ENCODE results near the gene PKP1.

PKP1 gene

DNA sequence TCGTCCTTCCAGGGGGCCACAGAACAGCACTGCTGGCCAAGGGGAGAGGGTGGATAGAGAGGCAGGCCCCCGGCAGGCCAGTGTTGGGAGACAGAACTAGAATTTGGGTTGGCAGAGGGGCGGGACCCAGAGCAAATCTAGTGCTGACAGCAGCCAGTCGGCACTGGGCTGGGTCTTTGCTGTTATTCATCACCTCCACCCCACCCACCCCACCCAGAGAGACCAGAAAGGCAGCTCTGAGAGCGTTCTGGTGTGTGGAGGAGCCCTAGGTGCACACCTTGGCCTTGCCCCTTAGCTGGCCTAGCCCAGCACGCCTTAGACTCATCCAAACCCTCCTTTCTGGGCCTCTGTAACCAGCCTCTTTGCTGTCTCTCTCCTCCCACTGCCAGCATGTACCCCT is 6.4 kb upstream of the PKP1 start:
- WGBS, 2 donors (ENCODE audit: extremely low coverage in 2 of 2, insufficient read length in 2 of 2, insufficient replicate concordance in 1 of 2) = no CpG with 5 or more reads among the region's 6 CpGs

DNA sequence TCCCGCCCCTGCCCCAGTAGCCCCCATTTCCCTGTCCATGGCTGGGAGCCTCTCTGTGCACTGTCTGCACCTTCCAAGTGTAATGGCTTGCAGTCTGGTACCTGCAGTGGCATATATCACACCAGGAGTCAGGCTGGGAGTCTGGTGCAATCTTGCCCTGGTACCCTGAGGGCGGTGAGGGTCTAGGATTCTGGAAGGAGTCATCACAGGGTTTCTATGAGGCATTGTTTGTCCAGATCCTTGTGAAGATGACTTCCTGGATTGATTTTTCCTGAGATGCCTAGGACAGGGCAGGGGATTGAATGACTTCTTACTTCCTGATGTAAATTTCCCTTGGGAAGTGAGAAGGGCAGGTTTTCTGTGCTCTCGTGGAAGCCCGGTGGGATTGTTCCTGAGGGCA is 5.9 kb upstream of the PKP1 start:
- H2AK5ac ChIP-seq (ENCODE audit: low read depth, low read length) = no peak overlapping the region
- no peak overlapping the region for H2BK15ac ChIP-seq (ENCODE audit: low read length)
- no peak overlapping the region for H2BK120ac ChIP-seq (ENCODE audit: low read depth, low read length)
- no peak for DNase-seq (ENCODE audit: low spot score)
- H4K91ac ChIP-seq (ENCODE audit: low read depth, low read length, poor library complexity) = no peak overlapping the region
- no peak overlapping the region for H2BK12ac ChIP-seq (ENCODE audit: low read length)
- no peak overlapping the region for H3K9ac ChIP-seq (ENCODE audit: low read depth, low read length, poor library complexity)
- no CpG with 5 or more reads among the region's 4 CpGs for WGBS, 2 donors (ENCODE audit: extremely low coverage in 2 of 2, insufficient read length in 2 of 2, insufficient replicate concordance in 1 of 2)
- H3K79me1 ChIP-seq (ENCODE audit: low read depth, low read length) = peaks cover 2% of the 10 kb centered on the region
- H3K23ac ChIP-seq (ENCODE audit: low read depth, low read length, poor library complexity) = no peak overlapping the region
- peaks cover 0 to 46% (median 0%) of the 10 kb centered on the region in 3 experiments for H3K27me3 ChIP-seq (ENCODE audit: control insufficient read depth in 3 of 3, insufficient read depth in 3 of 3, low read depth in 1 of 3, low read length in 3 of 3)
- no peak overlapping the region for H4K8ac ChIP-seq (ENCODE audit: low read depth, low read length)
- peaks cover 0 to 2% of the 10 kb centered on the region in 2 donors for H3K4me1 ChIP-seq (ENCODE audit: control insufficient read depth in 2 of 2, insufficient read depth in 1 of 2, low read depth in 1 of 2, low read length in 2 of 2)
- H3K14ac ChIP-seq (ENCODE audit: low read length) = no peak overlapping the region
- no peaks in the 10 kb centered on the region for H3K9me3 ChIP-seq (replicated peaks in 1 of 2; ENCODE audit: control insufficient read depth in 2 of 2, insufficient read depth in 1 of 2, low read depth in 1 of 2, low read length in 2 of 2)
- H3K36me3 ChIP-seq (replicated peaks in 1 of 2; ENCODE audit: control insufficient read depth in 2 of 2, insufficient read depth in 2 of 2, low read length in 2 of 2) = no peaks in the 10 kb centered on the region
- H3K4me3 ChIP-seq (ENCODE audit: low read length in 2 of 2) = peak overlapping the region in 1 of 2 donors; percentile 25
- peak overlapping the region; percentile 45 for H3K18ac ChIP-seq (ENCODE audit: low read length)
- no peak overlapping the region for H2BK5ac ChIP-seq (ENCODE audit: low read length)
- H3K4ac ChIP-seq (ENCODE audit: low read length) = no peak overlapping the region
- no peak overlapping the region for H3K4me2 ChIP-seq (ENCODE audit: insufficient read depth, low read length, poor library complexity, severe bottlenecking)
- no peak overlapping the region for H2AFZ ChIP-seq (ENCODE audit: low read length)
- no peak overlapping the region for H3K27ac ChIP-seq (replicated peaks; ENCODE audit: low read length)

More for the DNA sequence above, 6.4 kb upstream of the PKP1 start:
- no peak overlapping the region for H3K18ac ChIP-seq (ENCODE audit: low read length)
- no peak overlapping the region for H3K14ac ChIP-seq (ENCODE audit: low read length)
- H2BK15ac ChIP-seq (ENCODE audit: low read length) = peak overlapping the region; percentile 27
- no peak overlapping the region for H2BK5ac ChIP-seq (ENCODE audit: low read length)
- no peak overlapping the region for H3K4me3 ChIP-seq (ENCODE audit: low read length in 2 of 2)
- no peak overlapping the region for H2BK120ac ChIP-seq (ENCODE audit: low read depth, low read length)
- H3K9ac ChIP-seq (ENCODE audit: low read depth, low read length, poor library complexity) = no peak overlapping the region
- H3K27me3 ChIP-seq (ENCODE audit: control insufficient read depth in 3 of 3, insufficient read depth in 3 of 3, low read depth in 1 of 3, low read length in 3 of 3) = peaks cover 0 to 41% (median 0%) of the 10 kb centered on the region in 3 experiments
- H4K8ac ChIP-seq (ENCODE audit: low read depth, low read length) = no peak overlapping the region
- H3K79me1 ChIP-seq (ENCODE audit: low read depth, low read length) = peaks cover 2% of the 10 kb centered on the region
- H2BK12ac ChIP-seq (ENCODE audit: low read length) = no peak overlapping the region
- H4K91ac ChIP-seq (ENCODE audit: low read depth, low read length, poor library complexity) = no peak overlapping the region
- DNase-seq (ENCODE audit: low spot score) = no peak
- no peak overlapping the region for H3K23ac ChIP-seq (ENCODE audit: low read depth, low read length, poor library complexity)
- H3K4ac ChIP-seq (ENCODE audit: low read length) = no peak overlapping the region
- no peaks in the 10 kb centered on the region for H3K36me3 ChIP-seq (replicated peaks in 1 of 2; ENCODE audit: control insufficient read depth in 2 of 2, insufficient read depth in 2 of 2, low read length in 2 of 2)
- H2AK5ac ChIP-seq (ENCODE audit: low read depth, low read length) = no peak overlapping the region
- H2AFZ ChIP-seq (ENCODE audit: low read length) = no peak overlapping the region
- H3K4me2 ChIP-seq (ENCODE audit: insufficient read depth, low read length, poor library complexity, severe bottlenecking) = no peak overlapping the region
- H3K9me3 ChIP-seq (replicated peaks in 1 of 2; ENCODE audit: control insufficient read depth in 2 of 2, insufficient read depth in 1 of 2, low read depth in 1 of 2, low read length in 2 of 2) = no peaks in the 10 kb centered on the region
- H3K4me1 ChIP-seq (ENCODE audit: control insufficient read depth in 2 of 2, insufficient read depth in 1 of 2, low read depth in 1 of 2, low read length in 2 of 2) = peaks cover 0 to 2% of the 10 kb centered on the region in 2 donors
- H3K27ac ChIP-seq (replicated peaks; ENCODE audit: low read length) = no peak overlapping the region

DNA sequence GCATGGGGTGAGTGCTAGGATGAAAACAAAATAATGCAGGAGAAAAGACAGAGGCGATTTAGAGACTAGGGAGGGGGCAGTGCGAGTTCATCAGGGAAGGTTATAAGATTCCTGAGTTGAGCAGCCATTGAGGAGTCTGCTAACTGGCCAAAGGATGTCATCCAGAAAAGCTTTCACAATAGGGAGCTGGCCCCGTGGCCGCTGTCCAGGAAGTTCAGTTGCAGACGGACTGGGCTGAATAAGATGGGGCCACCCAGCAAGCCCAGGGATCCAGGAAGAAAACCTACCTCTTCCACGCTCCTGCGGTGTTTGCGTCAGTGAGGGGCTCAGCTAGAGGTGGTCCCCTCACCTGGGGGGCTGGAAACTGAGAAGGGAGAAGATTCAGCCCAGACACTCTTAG is 4.0 kb upstream of the PKP1 start:
- no CpG with 5 or more reads among the region's 8 CpGs for WGBS, 2 donors (ENCODE audit: extremely low coverage in 2 of 2, insufficient read length in 2 of 2, insufficient replicate concordance in 1 of 2)
- Histone ChIP-seq H2AFZ (ENCODE audit: low read length) (no peak overlapping the region), H3K79me1 (ENCODE audit: low read depth, low read length) (peaks cover 1% of the 10 kb centered on the region), H3K27me3 (ENCODE audit: control insufficient read depth in 3 of 3, insufficient read depth in 3 of 3, low read depth in 1 of 3, low read length in 3 of 3) (peaks cover 7 to 54% (median 17%) of the 10 kb centered on the region in 3 experiments), H3K4me3 (ENCODE audit: low read length in 2 of 2) (no peak overlapping the region), H3K4ac (ENCODE audit: low read length) (no peak overlapping the region), H2BK15ac (ENCODE audit: low read length) (no peak overlapping the region), H3K27ac (replicated peaks; ENCODE audit: low read length) (no peak overlapping the region), H2BK120ac (ENCODE audit: low read depth, low read length) (no peak overlapping the region), H3K18ac (ENCODE audit: low read length) (no peak overlapping the region), H2BK5ac (ENCODE audit: low read length) (no peak overlapping the region), H3K4me1 (ENCODE audit: control insufficient read depth in 2 of 2, insufficient read depth in 1 of 2, low read depth in 1 of 2, low read length in 2 of 2) (peaks cover 0 to 3% of the 10 kb centered on the region in 2 donors), H3K9me3 (replicated peaks in 1 of 2; ENCODE audit: control insufficient read depth in 2 of 2, insufficient read depth in 1 of 2, low read depth in 1 of 2, low read length in 2 of 2) (peaks cover 0 to 2% of the 10 kb centered on the region in 2 donors), H3K9ac (ENCODE audit: low read depth, low read length, poor library complexity) (no peak overlapping the region), H2BK12ac (ENCODE audit: low read length) (no peak overlapping the region), H4K91ac (ENCODE audit: low read depth, low read length, poor library complexity) (no peak overlapping the region), H3K36me3 (replicated peaks in 1 of 2; ENCODE audit: control insufficient read depth in 2 of 2, insufficient read depth in 2 of 2, low read length in 2 of 2) (no peaks in the 10 kb centered on the region), H3K23ac (ENCODE audit: low read depth, low read length, poor library complexity) (no peak overlapping the region), H3K14ac (ENCODE audit: low read length) (no peak overlapping the region), H2AK5ac (ENCODE audit: low read depth, low read length) (no peak overlapping the region), H4K8ac (ENCODE audit: low read depth, low read length) (no peak overlapping the region), H3K4me2 (ENCODE audit: insufficient read depth, low read length, poor library complexity, severe bottlenecking) (no peak overlapping the region)
- DNase-seq (ENCODE audit: low spot score) = no peak

DNA sequence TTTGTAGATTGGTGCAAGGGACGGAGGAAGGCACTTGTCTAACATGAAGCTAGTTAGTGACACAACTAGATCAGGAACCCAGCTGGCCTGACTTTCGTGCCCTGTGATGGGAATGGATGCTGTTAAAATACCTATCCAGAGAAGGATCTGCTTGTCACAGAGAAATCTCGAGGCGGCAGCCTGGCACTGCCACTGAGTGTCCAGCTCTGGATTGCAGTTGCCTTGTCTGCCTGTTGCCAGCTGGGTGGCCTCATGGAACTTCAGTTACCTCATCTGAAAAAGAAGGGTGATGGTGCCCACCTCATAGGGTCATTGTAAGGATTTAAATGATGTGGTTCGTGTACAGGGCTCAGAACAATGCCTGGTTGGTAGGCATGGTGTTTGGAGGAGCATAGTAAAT is 2.4 kb upstream of the PKP1 start:
- Histone ChIP-seq H3K9ac (ENCODE audit: low read depth, low read length, poor library complexity) (no peak overlapping the region), H3K79me1 (ENCODE audit: low read depth, low read length) (no peaks in the 10 kb centered on the region), H2BK12ac (ENCODE audit: low read length) (no peak overlapping the region), H3K4ac (ENCODE audit: low read length) (no peak overlapping the region), H4K91ac (ENCODE audit: low read depth, low read length, poor library complexity) (no peak overlapping the region), H3K18ac (ENCODE audit: low read length) (no peak overlapping the region), H4K8ac (ENCODE audit: low read depth, low read length) (no peak overlapping the region), H2BK120ac (ENCODE audit: low read depth, low read length) (no peak overlapping the region), H2BK15ac (ENCODE audit: low read length) (no peak overlapping the region), H3K27ac (replicated peaks; ENCODE audit: low read length) (no peak overlapping the region), H2AFZ (ENCODE audit: low read length) (no peak overlapping the region), H2BK5ac (ENCODE audit: low read length) (no peak overlapping the region), H3K9me3 (replicated peaks in 1 of 2; ENCODE audit: control insufficient read depth in 2 of 2, insufficient read depth in 1 of 2, low read depth in 1 of 2, low read length in 2 of 2) (peaks cover 0 to 2% of the 10 kb centered on the region in 2 donors), H3K27me3 (ENCODE audit: control insufficient read depth in 3 of 3, insufficient read depth in 3 of 3, low read depth in 1 of 3, low read length in 3 of 3) (peaks cover 7 to 46% (median 20%) of the 10 kb centered on the region in 3 experiments), H3K36me3 (replicated peaks in 1 of 2; ENCODE audit: control insufficient read depth in 2 of 2, insufficient read depth in 2 of 2, low read length in 2 of 2) (no peaks in the 10 kb centered on the region), H2AK5ac (ENCODE audit: low read depth, low read length) (no peak overlapping the region), H3K14ac (ENCODE audit: low read length) (no peak overlapping the region), H3K4me3 (ENCODE audit: low read length in 2 of 2) (no peak overlapping the region), H3K4me2 (ENCODE audit: insufficient read depth, low read length, poor library complexity, severe bottlenecking) (no peak overlapping the region), H3K4me1 (ENCODE audit: control insufficient read depth in 2 of 2, insufficient read depth in 1 of 2, low read depth in 1 of 2, low read length in 2 of 2) (peaks cover 0 to 3% of the 10 kb centered on the region in 2 donors), H3K23ac (ENCODE audit: low read depth, low read length, poor library complexity) (no peak overlapping the region)
- WGBS, 2 donors (ENCODE audit: extremely low coverage in 2 of 2, insufficient read length in 2 of 2, insufficient replicate concordance in 1 of 2) = no CpG with 5 or more reads among the region's 5 CpGs
- no peak for DNase-seq (ENCODE audit: low spot score)
